GM18499 (cell line): ENCODE measurements around the gene ZNF629.

Experiments
- ATAC-seq: cut with Tn5 transposase; IDR thresholded peaks from one replicate; pipeline ENCODE4 v1.9.1; 2021; ENCODE audit warnings: moderate number of reproducible peaks; ENCODE audit not compliant: insufficient read depth, unreplicated experiment

Gene ZNF629

DNA sequence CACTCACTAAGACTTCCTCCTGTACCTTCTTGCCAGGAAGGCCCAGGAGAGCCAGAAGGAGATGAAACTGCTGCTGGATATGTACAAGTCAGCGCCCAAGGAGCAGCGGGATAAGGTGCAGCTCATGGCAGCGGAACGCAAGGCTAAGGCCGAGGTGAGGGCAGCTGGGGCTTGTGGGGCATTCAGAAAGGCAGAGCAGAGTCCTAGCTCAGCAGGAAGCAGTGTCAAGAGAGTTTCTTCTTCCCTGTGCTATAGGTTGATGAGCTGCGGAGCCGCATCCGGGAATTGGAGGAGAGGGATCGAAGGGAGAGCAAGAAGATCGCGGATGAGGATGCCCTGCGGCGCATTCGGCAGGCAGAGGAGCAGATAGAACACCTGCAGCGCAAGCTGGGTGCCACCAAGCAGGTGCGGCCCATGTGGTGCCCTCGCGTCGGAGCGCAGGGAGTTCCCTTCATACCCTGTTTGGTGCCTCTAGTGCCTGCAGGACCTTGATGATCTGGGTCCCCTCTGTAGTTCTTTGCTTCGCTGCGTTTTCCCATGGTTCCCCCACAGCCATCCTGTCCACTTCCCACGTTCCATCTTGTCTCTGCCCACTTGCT, 18.3 kb downstream of the ZNF629 start:
- no peak for ATAC-seq

DNA sequence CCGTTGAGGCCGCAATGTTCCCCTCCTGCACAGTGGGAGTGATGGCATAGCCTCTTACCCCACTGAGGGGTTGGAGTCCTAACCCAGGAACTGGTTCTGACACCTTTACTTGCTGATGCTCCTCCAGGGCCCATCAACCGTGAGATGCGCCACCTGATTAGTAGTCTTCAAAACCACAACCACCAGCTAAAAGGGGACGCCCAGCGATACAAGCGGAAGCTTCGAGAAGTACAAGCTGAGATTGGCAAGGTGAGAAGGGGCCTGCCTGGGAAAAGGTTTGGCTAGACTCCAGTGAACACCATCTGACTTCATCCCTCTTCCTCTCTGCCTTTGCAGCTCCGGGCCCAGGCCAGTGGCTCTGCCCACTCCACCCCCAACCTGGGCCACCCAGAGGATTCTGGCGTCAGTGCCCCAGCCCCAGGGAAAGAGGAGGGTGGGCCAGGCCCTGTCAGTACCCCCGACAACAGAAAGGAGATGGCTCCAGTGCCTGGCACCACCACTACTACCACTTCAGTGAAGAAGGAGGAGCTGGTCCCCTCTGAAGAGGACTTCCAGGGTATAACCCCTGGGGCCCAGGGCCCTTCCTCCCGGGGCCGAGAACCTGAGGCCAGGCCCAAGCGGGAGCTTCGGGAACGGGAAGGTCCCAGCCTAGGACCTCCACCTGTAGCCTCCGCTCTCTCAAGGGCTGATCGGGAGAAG, 19.1 kb downstream of the ZNF629 start:
- no peak for ATAC-seq

DNA sequence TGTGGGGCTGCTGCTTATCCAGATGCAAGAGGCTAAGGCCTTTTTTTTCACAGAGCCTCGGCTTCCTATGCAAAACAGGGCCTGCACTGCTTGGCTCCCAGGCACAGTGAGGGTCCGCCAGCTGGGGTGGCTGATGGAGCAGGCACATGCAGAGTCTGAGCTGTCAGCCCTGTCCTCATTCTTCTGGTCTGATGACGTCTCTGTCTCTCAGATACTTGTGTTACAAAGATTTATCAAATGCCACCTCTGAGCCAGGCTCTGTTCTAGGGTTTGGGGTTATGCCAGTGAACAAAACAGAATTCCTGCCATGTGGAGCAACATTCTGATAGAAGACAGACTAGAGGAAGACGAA, 20.1 kb downstream of the ZNF629 start:
- ATAC-seq: no peak

DNA sequence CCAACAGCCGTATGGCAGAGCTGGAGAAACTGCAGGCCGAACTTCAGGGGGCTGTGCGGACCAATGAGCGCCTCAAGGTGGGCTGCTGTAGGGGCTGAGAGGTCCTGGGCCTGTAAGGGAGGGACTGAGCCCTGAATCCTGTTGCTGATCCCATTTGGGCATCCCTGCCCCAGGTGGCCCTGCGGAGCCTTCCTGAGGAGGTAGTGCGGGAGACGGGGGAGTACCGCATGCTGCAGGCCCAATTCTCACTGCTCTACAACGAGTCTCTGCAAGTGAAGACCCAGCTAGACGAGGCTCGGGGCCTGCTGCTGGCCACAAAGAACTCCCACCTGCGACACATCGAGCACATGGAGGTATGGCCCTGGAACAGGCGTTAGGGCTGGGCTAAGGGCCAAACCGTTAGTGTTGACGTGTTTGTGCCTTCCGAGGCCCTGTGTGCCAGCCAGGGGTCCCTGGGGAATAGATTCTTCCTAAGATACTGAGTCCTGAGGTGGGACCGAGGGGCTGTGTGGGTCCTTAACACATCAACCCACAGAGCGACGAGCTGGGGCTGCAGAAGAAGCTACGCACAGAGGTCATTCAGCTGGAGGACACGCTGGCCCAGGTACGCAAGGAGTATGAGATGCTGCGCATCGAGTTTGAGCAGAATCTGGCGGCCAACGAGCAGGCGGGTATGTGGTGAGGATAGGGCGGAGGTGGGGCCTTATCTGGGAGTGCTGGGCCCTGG, 20.6 kb downstream of the ZNF629 start:
- ATAC-seq: no peak

DNA sequence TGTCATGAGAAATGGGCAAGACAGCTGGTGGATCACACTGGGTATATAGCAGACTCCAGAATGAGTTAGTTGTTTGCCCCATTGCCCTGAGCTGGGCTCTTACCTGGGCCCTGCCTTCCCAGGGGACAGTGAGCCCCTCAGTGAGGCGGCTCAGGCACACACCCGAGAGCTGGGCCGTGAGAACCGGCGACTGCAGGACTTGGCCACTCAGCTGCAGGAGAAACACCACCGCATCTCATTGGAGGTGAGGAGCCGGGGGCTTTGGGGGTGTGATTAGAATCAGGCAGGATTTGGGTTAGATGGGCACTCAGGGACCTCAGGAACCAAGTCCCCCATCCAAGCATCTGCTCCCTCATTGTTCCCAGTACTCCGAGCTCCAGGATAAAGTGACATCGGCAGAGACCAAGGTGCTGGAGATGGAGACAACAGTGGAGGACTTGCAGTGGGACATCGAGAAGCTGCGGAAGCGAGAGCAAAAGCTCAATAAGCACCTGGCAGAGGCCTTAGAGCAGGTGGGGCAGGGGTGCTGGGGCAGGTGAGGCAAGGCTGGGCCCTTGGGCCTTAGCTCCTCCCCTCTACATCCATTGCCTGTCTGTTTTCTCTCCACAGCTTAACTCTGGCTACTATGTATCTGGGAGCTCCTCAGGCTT, 22.1 kb downstream of the ZNF629 start:
- no peak for ATAC-seq

DNA sequence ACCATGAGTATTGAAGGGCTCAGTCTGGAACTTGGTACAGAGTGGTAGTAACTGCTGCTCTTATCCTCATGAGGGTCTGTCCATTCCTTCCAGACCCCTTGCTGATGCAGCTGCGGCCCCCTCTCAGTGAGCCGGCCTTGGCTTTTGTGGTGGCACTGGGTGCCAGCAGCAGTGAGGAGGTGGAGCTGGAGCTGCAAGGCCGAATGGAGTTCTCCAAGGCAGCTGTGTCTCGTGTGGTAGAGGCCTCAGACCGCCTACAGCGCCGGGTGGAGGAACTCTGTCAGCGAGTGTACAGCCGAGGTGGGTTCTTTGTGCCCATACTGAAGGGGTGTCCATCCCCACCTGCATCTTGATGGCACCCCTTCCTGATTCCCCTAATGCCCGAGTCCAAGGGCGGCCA, 22.9 kb downstream of the ZNF629 start:
- no peak for ATAC-seq

DNA sequence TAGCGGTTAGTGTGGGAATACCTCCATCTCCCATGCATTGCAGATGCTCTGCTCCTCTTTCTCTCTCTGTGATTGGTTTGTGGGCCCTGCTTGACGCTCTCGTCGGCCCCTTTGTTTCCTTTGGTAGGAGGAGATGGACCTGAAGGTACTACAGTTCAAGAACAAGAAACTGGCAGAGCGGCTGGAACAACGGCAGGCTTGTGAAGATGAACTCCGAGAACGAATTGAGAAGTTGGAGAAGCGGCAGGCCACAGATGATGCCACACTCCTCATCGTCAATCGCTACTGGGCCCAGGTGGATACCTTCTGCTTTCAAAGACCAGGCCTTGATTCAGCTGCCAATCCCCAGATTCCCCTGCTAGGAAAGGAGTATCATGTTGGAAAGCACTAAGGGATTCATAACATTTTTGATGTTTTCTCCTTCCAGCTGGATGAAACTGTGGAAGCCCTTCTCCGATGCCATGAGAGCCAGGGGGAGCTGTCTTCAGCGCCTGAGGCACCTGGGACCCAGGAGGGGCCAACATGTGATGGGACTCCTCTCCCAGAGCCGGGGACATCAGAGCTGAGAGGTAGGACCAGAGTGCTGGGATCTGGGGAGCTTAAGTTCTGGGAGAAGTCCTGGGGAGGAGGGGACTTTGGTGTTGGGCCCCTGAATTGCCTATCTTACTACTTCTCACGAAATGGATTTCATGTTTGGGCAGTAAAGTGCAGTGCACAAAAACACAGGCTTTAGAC, 23.8 kb downstream of the ZNF629 start:
- ATAC-seq: no peak

DNA sequence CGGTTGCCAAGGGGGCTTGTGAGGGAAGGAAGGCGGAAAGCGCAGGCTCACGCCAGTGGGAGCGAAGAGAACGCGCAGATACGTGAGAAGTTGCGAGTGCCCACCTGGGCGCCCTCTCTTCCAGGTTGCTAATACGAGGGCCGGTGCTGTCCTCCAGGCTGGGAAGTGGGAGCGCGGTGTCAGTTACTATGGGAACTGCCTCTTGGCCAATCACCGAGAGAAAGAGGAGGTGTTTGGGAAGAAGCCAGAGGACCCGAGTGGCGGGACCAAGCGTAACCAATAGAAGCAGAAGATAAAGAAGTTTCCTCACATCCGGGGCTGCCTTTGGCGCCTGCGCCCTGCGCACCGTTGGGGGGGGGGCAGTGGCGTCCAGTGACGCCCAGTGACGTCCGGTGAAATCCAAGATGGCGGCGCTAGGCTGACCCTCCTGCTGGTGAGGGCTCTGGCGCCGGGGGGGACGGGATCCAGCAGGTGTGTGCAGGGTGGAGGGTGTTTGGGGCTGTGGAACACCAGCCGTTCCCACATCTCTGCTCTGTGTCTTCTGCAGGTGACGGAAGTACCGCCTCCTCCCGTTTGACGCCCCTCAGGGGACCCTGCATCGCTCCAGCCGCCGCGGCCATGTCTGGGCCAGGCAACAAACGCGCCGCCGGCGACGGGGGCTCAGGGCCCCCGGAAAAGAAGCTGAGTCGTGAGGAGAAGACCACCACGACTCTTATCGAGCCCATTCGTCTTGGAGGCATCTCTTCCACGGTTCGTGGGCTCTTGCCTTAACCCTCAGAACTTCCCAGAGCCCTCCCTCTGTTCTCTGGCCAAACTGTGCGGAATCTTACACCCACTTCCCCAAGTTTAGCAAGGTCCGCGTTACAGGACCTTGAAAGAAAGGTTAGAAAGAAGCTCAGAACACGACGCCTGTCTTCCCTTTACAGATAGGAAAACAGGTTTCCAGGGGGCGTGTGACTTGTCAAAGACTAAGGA, 24.8 kb downstream of the ZNF629 start, which contains the start of the genes CFAP119 and RNF40:
Gene CFAP119 (minus strand): TSS at position 135 of the 975 bp plus-strand sequence. CDS start 314 bp downstream, outside the sequence.
Gene RNF40 (plus strand): TSS at position 395 of the 975 bp plus-strand sequence. CDS start 224 bp downstream, at position 619.
- peak; percentile 71 for ATAC-seq

DNA sequence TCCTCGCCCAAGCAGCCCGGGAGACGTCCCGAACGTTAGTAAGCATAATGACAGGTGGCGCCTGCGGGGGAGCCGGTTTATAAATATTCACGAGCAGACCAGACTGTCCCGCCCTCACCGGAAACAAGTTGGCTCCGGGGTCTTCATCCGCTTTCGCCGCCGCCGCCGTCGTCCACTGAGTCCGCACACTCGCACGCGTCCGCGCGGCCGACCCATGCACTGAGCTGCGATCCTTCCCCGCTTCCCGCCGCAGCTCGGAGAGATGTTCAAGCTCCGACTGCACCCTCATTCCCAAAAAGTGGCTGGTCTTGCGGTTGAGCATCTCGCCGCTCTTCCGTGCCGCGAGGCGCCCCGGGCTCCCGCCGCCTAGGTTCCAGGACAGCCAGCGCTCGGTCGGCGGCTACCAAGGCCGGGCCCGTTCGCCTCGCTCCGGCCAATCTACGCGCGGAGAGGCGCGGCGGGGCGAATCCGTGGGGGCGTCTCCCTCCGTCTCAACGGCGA, 25.5 kb downstream of the ZNF629 start:
- ATAC-seq: no peak

DNA sequence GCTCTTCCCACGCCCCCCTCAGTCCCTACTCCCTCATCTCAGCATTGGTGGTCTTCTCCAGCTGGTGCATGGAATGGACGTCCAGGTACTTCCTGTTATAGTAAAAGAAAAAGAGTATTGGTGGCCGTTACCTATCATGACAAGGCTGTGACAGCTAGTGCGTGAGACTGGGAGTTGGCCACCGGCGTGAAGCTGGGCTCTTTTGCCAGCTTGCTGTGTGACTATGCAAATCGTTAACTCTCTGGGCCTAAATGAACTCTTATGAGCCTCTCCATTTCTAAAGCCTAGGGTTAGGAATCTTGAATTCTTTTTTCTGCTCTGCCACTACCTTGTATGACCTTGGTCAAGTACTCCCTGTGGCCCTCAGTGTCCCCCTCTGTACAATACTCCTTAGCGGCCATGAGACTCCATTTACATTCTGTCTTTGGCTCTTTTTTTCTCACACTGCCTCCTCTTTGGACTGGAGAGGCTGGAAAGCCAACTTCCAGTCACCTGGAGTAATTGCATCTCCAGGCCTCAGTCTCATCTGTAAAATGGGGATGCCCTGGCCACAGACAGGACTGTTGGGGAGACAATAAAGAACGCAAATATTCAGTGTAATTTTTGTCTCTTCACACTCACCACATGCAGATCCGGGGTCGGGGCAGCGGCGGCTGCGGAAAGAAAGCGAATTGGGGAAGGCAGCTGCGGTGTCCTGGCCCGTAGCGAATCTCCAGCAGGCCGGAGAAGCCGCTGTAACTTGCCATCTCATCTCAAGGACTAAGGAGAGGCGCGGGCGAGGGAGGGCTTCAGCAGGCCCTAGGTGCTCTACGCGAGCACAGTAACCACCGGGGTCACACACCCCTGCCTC, 26.2 kb downstream of the ZNF629 start:
- ATAC-seq: no peak

DNA sequence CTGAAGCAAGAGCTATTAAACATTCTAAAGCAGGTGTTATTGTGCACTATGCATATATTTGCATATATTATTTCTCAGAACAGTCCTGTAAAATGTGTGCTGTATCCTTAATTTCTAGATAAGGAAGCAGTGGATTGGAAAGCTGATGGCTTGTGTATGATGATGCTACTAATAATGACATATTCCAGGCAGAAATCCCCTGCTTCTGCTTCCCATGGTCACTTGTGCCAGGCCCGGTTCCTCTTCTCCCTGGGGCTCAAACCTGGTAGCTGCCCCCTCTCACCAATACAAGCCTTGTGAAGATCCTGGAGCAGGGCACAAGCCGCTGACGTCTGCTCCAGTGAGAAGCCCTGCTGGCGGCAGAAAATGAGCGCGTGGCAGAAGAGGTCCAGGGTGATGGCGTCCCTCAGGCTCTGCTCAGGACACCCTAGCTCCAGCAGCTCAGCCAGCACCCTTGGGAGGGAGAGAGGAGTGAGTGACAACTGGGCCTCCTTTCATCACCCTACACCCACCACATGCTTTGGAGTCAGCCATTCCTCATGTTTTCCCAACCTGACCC, 26.9 kb downstream of the ZNF629 start:
- no peak for ATAC-seq

DNA sequence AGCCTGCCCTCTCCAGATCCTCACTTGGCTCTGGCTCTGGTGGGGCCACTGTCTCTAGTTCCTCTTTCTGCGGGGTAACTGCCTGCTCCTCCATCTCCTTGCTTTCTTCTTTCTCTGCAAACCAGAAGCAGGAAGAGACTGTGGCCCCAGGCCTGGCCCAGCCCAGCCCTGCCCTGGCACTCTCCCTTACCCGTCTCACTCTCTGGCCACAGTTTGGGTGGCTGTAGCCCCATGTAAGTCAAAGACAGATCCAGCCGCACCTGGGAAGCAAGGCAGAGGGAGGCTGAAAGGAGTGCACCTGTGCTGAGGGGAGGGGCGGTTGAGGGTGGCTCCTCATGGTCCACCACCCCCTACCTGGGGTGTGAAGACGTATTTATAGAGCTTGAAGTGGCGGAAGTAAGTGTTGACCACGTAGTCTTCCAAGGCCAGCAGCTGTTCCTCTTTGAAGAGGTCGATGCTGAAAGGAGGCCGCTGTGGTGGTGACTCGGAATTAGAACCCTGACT, 28.0 kb downstream of the ZNF629 start:
- no peak for ATAC-seq

DNA sequence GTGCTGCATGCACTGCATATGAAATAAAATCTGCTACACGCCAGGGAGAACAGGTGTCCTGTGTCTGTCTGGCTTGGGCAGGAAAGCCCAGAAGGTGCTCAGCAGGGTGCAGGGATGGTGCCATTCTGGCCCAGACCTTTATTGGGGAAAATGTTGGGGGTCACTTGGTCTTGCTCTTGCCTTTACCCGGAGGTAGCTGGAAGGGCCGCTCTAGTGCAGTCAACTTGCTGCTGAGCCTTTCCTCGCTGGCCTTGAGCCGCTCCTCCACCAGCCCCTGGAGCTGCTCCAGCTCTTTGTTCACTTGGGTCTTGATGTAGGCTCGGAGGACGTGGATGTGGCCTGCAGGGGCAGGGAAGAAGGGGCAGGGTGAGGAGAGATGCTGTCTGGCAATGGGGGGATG, 29.7 kb downstream of the ZNF629 start:
- ATAC-seq: no peak

DNA sequence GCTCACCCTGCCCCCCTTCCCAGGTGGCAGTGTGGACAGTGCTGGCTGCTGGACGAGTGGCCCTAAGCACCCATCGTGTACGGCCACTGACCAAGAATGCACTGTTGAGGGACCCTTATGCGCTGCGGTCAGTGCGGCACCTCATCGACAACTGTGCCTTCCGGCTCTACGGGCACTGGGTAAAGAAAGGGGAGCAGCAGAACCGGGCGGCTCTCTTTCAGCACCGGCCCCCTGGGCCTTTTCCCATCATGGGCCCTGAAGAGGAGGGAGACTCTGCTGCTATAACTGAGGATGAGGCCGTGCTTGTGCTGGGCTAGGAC, 30.3 kb downstream of the ZNF629 start:
- no peak for ATAC-seq

DNA sequence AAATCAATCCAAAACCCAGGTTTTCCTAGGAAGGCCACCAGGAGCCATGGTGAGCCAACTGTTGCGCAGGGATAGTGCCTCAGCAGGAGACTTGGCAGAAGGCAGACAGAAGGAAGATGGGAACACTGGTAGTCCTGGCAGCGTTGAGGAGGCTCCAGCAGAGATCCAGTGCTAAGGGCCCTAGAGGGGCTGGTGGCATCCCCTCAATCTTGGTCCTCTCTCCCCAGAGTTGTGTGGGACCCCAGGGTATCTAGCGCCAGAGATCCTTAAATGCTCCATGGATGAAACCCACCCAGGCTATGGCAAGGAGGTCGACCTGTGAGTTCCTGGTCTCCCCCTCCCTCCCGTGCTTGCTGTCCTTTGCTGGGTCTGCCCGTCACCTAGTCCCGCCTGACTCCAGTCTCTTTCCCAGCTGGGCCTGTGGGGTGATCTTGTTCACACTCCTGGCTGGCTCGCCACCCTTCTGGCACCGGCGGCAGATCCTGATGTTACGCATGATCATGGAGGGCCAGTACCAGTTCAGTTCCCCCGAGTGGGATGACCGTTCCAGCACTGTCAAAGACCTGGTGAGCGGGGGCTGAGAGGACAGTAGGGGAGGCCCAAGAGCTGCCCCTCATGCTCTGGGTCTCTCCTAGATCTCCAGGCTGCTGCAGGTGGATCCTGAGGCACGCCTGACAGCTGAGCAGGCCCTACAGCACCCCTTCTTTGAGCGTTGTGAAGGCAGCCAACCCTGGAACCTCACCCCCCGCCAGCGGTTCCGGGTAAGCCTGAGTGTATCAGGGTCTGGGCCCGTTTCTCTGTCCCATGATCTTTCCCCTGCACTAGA, 30.8 kb downstream of the ZNF629 start:
- ATAC-seq: no peak

DNA sequence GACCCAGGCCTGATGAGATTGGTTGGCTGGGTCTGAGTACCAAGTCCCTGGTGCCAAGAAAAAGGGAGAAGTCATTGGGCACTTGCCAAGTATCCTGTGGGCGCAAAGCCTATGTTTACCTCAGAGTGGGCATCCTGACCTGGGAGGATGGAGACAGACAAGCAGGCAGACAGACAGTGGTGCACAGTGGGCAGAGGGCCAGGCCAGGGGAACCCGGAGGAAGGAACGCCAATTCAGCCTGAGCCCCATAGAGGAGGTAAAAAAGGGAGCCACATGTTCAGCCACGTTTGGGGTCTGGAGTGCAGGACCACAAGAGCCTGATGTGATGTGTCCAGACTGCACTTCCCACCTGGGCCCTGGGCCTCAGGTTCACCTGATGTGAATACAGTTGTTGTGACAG, 33.4 kb downstream of the ZNF629 start:
- no peak for ATAC-seq

DNA sequence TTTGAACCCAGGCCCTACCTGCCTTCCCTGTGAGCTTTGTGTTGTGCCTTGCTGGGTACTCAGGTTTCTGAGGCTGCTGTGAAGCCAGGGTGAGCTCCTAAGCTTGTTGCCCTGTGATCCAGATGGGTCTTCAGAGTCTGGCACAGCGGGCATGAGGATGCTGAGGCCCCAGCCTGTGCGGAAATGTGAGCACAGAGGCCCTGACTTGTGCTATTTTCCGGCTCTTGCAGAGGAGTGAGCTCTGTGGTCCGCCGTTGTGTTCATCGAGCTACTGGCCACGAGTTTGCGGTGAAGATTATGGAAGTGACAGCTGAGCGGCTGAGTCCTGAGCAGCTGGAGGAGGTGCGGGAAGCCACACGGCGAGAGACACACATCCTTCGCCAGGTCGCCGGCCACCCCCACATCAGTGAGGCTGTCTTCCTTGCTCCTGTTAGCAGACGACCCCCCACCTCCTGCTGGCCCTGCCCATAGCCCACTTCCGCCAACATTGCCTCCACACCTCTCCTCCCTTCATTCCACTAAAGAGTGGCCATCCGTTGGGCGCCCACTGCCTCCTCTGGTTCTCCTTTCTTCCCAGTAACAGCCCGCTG, 36.0 kb downstream of the ZNF629 start:
- ATAC-seq: no peak
